Bronchial epithelial cell (primary cell): ENCODE measurements around the gene PLEKHM3. TPM values are rescaled to one million over a fixed set of nuclear protein-coding genes. Genes with fewer than 3 reads are reported as not detected.

Source experiments
- DNase-seq: peaks from one replicate; pipeline ENCODE4 v3.0.0-alpha.2; 2010; ENCODE audit warnings: low read depth
- FAIRE-seq: peaks from 2 replicates; lab custom pipeline; 2011; peaks lifted over from hg19 to GRCh38; lab: Jason Lieb, UNC
- H3K27me3 ChIP-seq: 2 replicates; pipeline ENCODE4 v1.5.1; 2011; ENCODE audit warnings: low read length; ENCODE audit not compliant: control insufficient read depth, insufficient read depth
- H3K36me3 ChIP-seq: 2 replicates; pipeline ENCODE4 v1.5.1; 2011; ENCODE audit warnings: low read length; ENCODE audit not compliant: control insufficient read depth, insufficient read depth
- H3K4me3 ChIP-seq: 2 replicates; pipeline ENCODE4 v1.5.1; 2011; ENCODE audit warnings: mild to moderate bottlenecking, low read depth, low read length, control low read depth
- CTCF ChIP-seq: IDR thresholded peaks from 2 replicates; pipeline ENCODE4 v1.5.1; 2011; ENCODE audit warnings: mild to moderate bottlenecking, moderate library complexity, low read length, control low read depth, inconsistent platforms; ENCODE audit not compliant: insufficient read depth, severe bottlenecking
- total RNA-seq: library from RNA; depleted of rRNA; stranded (reverse); fragments of >200 nt; gene quantifications from 2 replicates; pipeline ENCODE4 v1.2.1, GENCODE V29; 2014

The PLEKHM3 gene
- total RNA-seq, 1 donor from 2014 or later = 9.5 TPM

GRCh38 chr2:207901829-207902228 is 123.5 kb downstream of the PLEKHM3 start:
- FAIRE-seq (no peak), DNase-seq (no peak)
- no peak for TF ChIP-seq CTCF
- H3K36me3 ChIP-seq = no peaks in the 10 kb centered on the region
- no peaks in the 10 kb centered on the region for H3K27me3 ChIP-seq
- H3K4me3 ChIP-seq = no peak overlapping the region

DNA sequence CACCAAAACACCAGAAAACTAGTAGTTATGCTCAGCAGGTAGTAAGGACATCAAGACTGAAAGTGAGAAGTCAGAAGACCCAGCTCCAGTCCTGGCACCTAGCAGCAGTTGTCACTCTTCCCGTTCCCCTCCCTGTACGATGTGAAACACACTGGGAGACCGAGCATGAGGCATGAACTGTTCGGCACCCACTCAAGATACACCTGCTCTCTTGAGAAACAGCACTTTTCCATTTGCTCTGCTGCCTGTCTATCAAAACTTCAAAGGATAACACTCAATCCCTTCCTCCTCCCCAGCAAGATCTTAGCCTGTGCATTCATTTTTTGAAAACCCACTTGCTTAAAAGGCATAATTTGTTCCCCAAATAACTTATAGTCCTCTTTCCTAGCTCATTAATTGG is 123.9 kb downstream of the PLEKHM3 start:
- H3K4me3 ChIP-seq = no peak overlapping the region
- FAIRE-seq (peak; percentile 95), DNase-seq (no peak)
- no peaks in the 10 kb centered on the region for H3K36me3 ChIP-seq
- H3K27me3 ChIP-seq = no peaks in the 10 kb centered on the region
- no peak for TF ChIP-seq CTCF

GRCh38 chr2:207898354-207898695 is 127.0 kb downstream of the PLEKHM3 start:
- no peaks in the 10 kb centered on the region for H3K27me3 ChIP-seq
- no peak overlapping the region for H3K4me3 ChIP-seq
- no peak for TF ChIP-seq CTCF
- no peak for FAIRE-seq
- H3K36me3 ChIP-seq = no peaks in the 10 kb centered on the region
- DNase-seq = no peak

- TF ChIP-seq CTCF = no peak
- Histone ChIP-seq H3K4me3 (no peak overlapping the region), H3K27me3 (no peaks in the 10 kb centered on the region), H3K36me3 (no peaks in the 10 kb centered on the region)
- no peak for DNase-seq
- FAIRE-seq = no peak
Measured at GRCh38 chr2:207897541-207898353, 127.6 kb downstream of the PLEKHM3 start.

GRCh38 chr2:207896525-207897285 is 128.6 kb downstream of the PLEKHM3 start:
- H3K27me3 ChIP-seq = no peaks in the 10 kb centered on the region
- DNase-seq (no peak), FAIRE-seq (no peak)
- H3K36me3 ChIP-seq = no peaks in the 10 kb centered on the region
- peak; percentile 30 for TF ChIP-seq CTCF
- H3K4me3 ChIP-seq = no peak overlapping the region
